Gastrocnemius medialis (tissue), 4 donors: ENCODE results near the gene WNK2.

Experiments used
- POLR2A ChIP-seq, 2 donors: fragments of 450-650 bp; IDR thresholded peaks; one replicate each; pipeline ENCODE4 v1.6.1; 2017; ENCODE audit warnings: antibody characterized with exemption in 2 of 2, mild to moderate bottlenecking in 2 of 2, moderate library complexity in 2 of 2
- TF ChIP-seq, protein P1 (sequence below), 5 experiments: fragments of 450-650 bp in 3 of 5; fragments of 200-600 bp in 2 of 5; sonication (generic) in 2 of 5; IDR thresholded peaks in 4 of 5; conservative IDR thresholded peaks in 1 of 5; 1 replicate in 4 of 5; 2 replicates in 1 of 5; pipeline ENCODE4 v1.5.1; 2016 to 2019; ENCODE audit warnings: antibody characterized with exemption in 5 of 5, mild to moderate bottlenecking in 3 of 5, moderate library complexity in 3 of 5

DNA sequence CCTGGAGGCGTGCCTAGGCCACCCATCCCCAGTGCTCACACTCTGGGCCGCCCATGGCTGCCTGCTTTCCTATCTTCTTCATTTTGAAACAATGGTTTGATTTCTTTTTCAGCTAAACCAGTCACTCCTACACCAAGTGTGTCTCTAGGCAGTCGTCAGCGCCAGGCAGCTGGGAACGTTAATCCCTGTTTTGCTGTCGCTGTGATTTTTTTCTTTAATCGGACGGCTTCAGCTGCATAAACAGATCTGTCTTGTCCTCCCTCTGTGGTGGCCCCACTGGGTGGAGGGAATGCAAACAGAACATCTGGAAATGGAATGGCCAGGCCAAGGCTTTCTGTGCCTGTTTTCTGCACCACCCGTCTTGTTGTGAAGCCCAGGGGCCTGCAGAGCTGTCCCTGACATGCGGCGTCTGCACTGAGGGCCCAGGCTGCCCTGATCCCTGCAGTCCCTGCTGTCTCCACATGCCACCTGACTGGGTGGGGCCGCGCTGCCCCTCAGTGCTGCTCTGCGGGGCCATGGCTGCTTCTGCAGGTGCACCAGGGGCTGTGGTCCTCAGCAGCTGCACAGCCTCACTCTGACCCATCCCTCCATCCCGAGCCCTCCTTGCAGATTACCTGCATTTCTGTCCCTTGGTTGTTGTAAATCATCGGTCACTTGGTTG is 51.5 kb downstream of the WNK2 start:
- TF ChIP-seq, protein P1, sequence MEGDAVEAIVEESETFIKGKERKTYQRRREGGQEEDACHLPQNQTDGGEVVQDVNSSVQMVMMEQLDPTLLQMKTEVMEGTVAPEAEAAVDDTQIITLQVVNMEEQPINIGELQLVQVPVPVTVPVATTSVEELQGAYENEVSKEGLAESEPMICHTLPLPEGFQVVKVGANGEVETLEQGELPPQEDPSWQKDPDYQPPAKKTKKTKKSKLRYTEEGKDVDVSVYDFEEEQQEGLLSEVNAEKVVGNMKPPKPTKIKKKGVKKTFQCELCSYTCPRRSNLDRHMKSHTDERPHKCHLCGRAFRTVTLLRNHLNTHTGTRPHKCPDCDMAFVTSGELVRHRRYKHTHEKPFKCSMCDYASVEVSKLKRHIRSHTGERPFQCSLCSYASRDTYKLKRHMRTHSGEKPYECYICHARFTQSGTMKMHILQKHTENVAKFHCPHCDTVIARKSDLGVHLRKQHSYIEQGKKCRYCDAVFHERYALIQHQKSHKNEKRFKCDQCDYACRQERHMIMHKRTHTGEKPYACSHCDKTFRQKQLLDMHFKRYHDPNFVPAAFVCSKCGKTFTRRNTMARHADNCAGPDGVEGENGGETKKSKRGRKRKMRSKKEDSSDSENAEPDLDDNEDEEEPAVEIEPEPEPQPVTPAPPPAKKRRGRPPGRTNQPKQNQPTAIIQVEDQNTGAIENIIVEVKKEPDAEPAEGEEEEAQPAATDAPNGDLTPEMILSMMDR (IDR thresholded peaks at IDR 0.05 in 4 of 5, conservative IDR thresholded peaks at IDR 0.05 in 1 of 5), result no peak
- TF ChIP-seq POLR2A (IDR thresholded peaks at IDR 0.05), result no peak
